GM18870 (cell line): ENCODE results near the gene DAB2IP.

Experiments
- ATAC-seq: cut with Tn5 transposase; IDR thresholded peaks from one replicate; pipeline ENCODE4 v1.9.1; 2021; ENCODE audit warnings: moderate library complexity; ENCODE audit not compliant: unreplicated experiment

Gene DAB2IP

DNA sequence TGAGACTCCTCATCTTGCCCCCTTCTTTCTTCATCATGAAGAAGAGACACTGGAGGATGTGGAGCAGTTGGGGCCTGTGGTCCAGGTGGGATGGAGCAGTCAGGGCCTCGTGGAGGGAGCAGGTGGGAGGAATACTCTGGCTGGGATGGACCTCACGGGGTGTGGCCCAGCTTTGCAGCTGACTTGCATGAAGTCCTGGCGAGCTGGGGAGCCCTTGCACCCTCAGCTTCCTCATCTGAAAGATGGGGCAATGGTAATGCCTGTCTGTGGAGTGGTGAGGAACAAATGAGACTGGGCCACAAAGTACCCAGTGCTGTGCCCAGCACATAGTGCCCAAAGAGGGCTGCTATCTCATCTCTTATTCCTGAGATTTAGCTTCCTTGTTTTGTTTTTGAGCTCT is 91.5 kb downstream of the DAB2IP start:
- no peak for ATAC-seq

DNA sequence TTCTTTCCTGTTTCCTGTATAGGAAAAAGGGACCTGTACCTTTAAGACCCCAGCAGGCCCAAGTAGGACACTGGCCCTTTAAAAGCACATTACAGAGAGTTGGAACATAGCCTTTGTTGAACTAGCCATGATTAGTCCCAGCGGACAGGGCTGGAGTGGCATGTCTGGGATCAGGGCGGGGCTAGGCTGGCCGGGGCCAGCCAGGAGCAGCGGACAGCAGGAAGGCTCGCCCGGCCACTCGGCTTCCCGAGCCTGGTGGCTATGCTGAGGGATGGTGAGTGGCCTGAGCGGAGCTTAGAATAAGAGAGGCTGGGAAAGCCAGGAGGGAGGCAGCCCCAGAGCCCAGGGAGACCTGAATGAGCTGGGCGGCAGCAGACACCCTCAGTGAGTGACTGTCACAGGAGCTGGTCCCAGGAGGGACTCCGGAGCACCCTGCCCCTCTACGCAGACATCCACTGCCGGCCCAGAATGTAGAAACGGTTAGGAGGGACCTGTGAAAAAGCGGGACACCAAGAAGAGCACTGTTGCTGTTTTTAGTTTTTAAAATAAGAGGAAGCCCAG is 92.1 kb downstream of the DAB2IP start:
- ATAC-seq, result no peak

DNA sequence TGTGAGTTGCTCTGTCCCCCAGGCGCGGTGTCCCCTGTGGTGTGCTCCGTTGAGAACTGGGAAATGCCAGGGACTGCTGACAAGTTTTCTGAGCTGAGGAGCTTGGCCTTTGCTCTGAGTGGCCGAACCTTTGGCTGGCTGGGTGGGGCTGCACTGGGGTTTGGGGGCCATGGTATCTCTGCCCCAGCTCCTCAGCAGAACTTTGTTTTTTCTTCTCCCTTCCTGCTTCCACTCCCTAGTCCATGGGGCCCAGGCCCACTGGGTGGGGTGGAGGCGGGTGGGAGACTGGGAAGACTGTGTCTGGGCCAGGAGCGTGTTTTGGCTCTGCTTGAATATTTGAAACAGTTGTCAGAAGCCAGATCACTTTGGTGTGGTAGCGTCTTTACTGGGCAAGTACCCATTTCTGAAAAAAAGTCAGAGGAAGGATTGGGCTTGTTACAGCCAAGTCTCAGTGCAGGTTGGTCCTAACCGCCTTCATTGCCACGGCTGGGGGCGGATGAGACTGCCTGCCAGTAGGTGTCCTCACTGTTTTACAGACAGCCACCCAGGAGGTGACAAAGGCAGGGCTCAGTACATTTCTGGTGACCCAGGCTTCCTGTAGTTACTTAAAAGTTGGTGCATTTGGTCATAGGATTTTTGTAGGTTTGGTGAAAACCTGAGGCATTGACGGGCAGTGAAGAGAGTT is 92.7 kb downstream of the DAB2IP start:
- no peak for ATAC-seq

DNA sequence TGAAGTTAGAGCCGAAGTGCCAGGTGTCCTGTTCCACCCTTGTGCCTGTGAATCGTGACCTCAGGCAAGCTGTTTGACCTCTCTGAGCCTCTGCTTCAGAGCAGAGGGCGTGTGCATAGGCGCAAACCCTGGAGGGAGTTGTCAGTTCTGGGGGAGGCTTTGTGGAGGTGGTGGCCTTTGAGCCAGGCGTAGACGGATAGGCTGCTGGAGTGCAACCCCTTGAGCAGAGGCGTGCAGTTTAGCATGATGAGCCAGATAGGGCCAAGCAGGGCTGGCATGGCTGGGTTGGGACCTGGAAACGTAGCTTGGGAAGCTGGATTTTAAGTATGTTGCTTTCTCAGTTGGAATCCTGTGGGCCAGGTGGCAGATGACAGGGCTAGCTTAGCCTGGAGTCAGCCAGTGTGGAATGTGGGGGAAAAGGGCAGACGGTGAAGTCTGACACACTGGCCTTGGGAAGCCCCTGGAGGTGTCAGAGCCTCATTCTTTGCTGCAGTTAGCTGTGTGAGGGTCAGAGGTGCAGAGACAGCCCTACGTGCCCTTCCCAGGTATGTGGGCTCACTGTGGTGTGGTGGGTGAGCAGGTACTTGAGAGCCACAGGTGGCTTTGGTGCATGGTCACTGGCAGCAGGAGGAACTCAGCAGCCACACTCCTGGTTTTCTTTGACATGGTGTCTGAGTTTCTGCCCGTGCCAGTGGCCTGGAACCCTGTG is 93.4 kb downstream of the DAB2IP start:
- ATAC-seq, result no peak

DNA sequence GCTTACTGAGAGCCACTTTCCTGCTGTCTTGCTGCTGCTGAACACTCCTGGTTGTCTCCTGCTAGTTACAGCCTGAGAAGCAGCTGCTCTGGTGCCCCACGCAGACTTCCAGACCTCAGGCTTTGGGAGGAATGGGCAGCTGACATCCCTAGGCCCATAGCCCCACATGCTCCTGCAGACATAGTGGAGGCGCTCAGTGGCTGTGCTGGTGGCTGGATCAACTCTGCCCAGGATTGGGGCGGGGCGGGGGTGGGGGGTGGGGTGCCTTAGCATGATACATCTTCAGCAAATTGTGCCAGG is 93.9 kb downstream of the DAB2IP start:
- no peak for ATAC-seq

DNA sequence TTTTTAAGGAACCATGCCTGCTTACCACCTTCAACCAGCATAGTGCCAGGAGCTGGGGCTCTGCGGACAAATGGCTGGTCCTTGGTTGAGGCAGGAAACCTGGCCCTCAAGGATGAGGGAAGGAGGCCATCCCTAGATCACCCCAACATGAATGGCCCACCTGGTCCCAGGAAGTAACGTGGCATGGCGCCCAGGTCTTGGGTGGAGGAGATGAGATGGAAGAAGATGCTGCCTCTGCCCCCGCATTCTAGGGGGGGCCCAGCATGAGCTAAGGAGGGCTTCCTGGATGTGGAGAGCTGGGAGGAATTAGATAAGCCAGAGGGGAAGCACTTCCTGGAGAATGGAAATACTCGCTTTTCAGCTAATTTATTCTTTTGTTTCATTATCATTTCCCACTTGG is 95.0 kb downstream of the DAB2IP start:
- no peak for ATAC-seq

DNA sequence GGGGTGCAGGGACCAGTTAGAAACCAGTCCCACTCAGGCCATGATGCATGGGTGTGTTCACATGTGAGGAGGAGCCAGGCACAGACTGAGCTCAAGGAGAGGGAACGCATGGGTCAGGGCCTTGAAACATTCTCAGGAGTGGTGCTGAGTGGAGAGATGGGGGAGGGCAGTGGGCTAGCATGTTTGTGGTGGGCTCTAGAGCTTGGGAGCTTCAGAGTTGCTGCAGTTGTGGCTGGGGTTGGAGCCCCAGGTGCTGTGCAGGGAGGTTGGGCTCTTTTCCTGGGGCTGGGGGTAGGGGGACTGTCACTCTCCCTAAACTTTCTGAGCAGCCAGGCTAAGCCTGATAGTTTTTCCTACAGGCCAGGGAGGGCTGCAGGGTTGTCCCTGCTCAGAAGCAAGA is 95.4 kb downstream of the DAB2IP start:
- no peak for ATAC-seq

DNA sequence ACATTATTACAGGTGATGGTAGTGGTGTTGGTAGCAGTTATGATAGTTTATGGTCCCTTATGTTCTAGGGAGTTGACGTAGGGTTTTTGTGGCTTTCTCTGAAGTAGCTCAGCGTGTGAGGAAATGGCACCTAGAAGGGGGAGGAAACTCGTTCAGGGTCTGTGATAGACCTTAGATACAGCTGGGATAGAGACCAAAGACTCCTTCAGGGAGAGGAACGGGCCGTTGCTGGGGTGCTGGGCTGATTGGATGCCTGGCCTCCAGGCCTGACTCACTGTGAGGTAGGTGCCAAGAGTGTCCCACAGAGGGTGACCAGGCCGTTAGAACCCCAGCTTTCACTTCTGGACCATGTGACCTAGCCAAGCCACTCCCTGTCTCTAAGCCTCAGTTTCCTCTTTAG is 96.6 kb downstream of the DAB2IP start:
- no peak for ATAC-seq

DNA sequence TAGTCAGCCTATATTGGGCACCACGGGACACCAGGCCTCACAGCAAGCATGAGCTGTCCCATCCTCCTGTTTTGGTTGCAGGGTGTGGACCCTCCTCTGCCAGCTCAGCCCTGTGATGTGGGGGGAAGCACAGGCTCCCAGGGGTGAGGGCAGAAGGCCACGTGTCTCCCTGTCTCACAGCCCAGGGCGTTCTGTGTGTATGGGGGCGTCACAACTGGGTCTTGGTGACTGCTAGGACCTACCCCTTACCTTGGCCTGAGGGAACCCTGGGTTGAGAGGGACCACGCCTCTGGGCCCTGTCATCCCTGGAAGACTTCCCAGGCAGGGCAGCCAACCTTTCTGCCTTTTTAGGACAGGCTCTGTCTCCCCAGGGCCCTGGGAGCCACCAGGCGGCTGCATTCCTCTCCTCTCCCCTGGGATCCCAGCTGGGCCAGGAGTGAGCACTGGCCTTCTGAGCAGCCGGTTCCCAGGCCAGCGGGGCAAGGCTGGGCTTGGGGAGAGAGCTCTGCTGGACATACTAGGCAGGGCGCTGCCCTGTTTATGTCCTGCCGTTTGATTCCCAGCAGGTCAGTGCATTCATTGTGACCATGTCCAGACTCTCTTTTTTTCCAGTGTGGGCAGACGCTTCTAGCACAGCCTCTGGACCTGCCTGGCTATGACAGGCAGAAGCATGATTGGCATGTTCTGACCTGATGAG is 97.4 kb downstream of the DAB2IP start:
- no peak for ATAC-seq

DNA sequence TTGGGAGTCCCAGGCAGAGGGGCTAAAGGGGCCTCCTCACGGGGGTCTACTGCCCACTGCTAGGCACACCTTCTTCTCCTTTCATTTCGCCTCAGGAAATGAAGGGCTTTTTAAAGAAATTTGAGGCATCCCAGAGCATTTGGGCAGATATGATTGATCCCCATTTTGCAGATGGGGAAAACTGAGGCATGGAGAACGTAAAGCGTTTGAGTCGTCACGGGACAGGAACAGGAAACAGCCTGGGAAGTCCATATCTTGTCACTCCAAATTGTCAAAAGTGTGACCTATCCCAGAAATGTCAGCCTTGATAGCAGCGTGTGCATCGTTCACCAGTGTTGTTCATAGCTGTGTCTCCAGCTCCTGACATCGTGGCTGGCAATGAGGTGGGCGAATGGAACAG is 98.2 kb downstream of the DAB2IP start:
- no peak for ATAC-seq

DNA sequence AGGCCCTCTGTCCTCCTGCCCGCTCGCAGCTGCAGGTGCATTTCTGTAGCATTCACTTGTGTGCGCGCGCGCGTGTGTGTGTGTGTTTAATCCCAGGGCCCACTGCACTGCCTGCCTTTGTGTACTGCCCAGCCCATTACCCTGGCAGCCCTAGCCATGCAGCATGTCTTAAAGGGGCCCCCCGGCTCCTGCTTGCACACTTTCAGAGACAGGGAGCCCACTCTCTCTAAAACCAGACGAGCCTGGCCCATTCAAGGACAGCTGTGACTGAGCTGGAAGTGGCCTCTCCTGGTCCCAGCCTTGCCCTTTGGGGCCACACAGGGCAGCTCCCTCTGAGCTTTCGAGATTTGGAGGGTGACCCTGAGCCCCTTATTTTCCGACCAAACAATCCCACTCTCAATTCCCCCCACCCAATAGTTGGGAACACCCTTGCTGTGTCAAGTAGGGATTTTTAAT is 98.9 kb downstream of the DAB2IP start:
- ATAC-seq, result no peak

DNA sequence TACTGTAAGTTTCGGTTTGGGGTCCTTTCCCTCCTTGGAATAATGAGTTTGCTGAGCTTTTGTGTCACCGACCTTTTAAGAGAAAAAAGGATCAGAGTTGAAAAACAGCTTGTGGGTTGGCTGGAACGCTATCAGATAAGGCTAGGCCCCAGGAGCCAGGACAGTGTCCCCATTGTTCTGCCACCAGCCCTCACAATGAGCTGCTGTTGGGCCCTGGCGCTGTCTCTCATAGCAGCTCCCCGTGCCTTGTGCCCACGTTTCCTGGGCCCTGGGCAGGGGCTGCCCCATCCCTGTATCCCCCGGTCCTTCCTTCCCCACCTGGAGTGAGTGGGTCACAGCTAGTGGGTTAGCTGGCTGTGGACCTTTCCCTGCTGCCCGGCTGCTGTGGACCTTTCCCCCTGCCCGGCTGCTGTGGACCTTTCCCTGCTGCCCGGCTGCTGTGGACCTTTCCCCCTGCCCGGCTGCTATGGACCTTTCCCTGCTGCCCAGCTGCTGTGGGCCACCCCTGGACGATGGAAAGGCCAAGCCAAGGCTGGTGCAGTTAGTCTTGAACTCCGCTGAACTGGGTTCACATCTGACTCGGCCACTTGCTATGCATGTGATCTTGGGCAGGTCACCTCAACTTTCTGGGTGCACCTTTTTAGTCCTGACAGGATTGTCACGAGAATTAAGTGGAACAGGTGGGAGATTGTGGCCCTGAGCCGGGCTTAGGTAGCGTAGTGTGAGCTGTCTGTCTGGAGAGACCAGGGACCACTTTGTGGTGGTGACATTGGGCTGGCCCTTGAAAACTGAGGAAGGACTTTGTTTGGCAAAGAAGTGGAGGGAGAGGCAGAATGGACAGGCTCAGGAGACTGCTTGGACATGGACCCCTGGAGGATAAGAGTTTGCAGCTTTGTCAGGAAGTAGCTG is 99.5 kb downstream of the DAB2IP start:
- ATAC-seq, result no peak

DNA sequence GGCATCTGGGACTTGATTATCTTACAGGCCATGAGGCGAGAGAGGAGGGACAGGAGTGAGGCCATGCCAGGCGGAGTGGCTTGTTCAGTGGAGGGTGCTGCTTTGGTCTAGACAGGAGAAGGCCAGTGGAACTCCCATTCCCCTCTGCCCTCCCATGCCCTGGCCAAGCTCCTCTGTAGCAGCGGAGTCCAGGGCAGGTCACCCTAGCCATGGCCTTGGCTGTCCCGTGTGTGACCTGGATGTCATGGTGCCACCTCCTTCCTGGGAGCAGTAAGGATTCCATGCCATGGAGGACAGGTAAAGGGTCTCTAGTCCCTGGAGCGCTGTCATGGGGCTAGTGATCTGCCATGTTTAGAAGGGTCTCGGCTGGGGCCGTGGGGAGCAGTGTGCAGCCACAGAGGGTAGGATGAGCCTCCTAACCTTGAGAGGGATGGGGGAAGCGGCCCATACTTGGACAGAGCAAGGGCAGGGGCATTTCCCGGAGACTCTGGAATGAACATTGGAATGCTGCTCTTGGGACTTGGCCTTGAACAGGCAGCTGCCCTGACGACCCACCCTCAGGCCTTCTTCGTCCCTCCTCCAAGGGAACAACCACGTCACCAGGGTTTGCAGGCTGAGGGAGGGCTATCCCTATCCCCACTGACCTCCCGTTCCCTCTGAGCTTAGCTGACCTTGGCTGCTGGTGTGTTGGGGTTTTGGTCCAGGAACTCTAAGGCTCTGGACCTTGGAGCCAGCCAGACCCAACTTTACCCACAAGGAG is 100.4 kb downstream of the DAB2IP start:
- ATAC-seq, result no peak

DNA sequence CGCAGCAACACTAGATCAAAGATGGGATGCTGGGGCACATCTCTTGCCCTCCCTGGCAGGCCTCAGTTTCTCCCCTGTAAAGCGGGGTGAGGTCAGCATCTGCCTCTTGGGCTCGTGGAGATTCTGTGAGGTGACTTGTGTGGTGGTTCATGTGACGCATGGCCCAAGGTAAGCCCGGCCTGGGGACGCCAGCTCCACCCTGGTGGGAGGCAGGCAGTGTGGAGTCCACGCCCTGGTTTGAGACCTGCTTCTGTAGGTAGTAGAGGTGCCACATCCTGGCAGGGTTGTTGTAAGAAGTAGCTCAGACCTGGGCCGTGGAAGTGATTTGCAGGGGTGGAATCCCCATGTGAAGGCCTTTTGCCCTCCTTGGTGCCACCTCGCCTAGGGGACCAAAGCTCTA is 101.5 kb downstream of the DAB2IP start:
- ATAC-seq, result no peak

DNA sequence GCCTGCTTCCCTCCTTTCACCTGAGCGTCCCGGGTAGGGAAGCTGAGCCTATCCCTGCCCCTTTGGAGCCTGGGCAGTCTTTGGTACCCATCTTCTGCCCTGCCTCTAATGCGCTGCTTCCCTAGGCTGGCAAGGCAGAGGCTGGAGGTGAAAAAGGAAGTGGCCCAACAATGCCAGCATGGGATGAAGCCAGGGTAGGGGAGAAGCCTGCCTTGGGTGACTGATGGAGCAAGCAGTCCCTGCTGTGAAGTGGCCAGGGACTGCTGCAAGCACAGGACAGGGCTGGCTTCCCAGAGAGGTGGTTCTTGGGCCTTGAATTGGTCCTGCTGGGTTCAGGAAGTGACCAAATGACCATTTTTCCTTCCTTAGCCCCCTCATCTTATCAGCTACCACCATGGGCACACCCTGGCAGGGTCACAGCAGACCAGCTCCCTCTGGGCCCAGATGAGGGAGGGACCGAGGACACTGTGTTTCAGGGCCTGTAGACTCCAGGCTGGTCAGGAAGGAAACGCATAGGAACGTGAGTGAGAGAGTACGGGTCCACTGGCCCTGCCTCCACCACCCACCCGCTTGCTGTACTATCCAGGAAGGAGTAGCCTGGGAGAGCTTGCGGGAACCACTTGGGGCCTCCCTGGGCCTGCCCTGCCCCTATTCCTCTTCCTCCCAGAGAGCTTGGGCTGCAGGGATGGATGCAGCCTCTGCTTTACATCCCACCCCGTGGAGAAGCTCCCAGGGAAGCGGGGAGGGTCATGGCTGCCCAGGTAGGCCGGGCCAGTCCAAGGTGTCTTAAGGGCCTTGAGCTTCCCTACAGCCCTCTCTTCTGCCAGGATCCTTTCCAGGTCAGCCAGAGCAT is 102.6 kb downstream of the DAB2IP start:
- ATAC-seq, result no peak

DNA sequence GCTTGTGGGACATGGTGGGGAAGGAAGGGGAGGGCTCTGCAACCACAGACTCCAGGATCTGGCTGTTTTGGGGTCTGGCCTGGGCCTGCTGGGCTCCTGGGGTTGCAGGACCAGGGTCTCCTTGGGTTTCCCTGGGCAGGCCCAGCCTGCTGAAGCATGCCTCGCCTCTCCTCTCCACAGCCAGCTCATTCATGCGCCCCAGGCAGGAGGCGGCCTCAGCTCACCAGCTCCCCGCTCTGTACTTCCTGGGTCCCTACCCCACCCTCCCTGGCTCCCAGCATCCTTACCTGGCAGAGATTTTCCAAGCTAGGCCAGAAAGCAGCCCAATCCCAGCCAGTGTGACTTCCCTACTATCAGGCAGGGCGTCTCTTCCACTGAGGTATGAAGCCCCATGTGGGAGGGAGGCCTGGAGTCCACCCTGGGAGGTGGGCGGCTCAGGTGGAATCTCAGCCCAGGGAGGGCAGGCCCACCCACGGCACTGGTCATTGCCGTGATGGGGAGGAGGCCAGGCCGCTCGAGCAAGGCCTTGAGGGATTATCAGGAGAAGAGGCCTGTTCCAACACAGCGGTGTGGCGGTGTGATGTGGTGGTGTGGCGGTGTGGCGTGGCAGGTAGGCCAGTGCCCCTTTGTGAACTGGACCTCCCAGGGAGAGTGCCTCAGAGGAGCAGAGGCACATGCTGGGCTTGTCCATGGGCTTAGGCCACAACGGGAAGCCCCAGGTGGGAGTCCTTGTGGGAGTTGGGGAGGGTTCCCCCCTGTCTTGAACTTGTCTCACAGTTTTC is 103.4 kb downstream of the DAB2IP start:
- no peak for ATAC-seq

DNA sequence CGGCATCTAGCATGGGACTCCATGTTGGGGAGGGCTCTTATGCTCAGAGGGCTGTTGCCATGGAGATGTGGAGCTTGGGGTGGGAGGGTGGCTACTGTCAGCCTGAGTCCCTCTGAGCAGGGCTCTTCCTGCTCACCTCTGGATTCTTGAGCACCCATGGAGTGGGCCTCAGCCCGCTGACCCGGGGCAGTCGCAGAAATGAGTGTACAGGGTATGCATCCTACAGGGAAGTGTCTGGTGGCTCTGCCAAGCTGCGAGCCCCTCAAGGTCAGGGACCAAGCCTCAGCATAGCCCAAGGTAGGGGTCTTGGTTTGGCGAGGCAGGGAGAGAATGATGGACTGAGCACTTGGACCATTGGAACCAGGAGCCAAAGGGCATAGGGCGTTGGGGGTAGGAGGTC is 104.1 kb downstream of the DAB2IP start:
- ATAC-seq, result no peak

DNA sequence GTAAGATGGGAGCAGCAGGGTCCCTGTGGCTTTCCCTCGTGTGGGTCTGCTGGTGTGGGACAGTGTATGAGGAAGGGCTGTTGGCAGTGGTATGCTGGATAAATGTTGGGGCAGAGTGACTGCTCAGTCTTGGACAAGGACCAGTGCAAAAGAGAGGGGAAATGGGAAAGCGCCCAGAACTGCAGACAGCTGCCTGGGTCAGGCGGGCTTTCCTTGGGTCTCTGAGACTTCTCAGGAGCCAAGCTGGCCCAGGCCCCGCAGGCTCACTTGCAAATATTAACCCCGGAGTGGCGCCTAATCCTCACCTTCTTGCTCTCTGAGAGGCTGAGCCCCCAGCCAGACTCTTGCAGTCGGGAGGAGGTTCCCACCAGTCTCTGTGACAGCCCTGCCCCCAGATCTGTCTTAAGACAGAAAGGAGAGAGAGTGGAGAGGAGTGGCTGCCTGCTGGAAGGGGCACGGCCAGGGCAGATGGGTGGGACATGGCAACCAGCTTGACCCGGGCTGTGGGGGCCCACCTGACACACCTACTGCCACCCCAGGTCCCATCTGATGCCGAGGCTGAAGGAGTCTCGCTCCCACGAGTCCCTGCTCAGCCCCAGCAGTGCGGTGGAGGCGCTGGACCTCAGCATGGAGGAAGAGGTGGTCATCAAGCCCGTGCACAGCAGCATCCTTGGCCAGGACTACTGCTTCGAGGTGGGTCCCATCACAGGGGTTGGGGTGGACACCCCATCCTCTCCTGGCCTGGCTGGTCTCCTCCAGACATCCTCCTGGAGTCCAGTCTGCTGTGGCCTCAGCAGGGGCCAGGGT is 105.2 kb downstream of the DAB2IP start:
- ATAC-seq, result no peak
